HG02610 (cell line): Measurements from ENCODE around the gene GNG3.
"Not testable (repeated sequence)": the region's sequence is repeated elsewhere in the genome, so short reads cannot be mapped to it uniquely, and the experiment has no call there.

Source experiments
- ATAC-seq: cut with Tn5 transposase; IDR thresholded peaks from one replicate; pipeline ENCODE4 v1.9.1; 2021; ENCODE audit warnings: mild to moderate bottlenecking, moderate library complexity; ENCODE audit not compliant: unreplicated experiment

Gene GNG3

GRCh38 chr11:62687508-62688396 is 19.7 kb upstream of the GNG3 start:
- ATAC-seq, result no peak

- ATAC-seq, result no peak
Measured at GRCh38 chr11:62688491-62688890, 19.0 kb upstream of the GNG3 start.

- ATAC-seq, result no peak
Measured at GRCh38 chr11:62689421-62690183, 17.9 kb upstream of the GNG3 start, which contains the start of gene LRRN4CL. TSS of gene LRRN4CL (minus strand) at chr11:62689530. CDS start at chr11:62688508, 1,022 bp downstream.

- ATAC-seq, result not testable (repeated sequence)
Measured at GRCh38 chr11:62693624-62694023, 13.9 kb upstream of the GNG3 start.

GRCh38 chr11:62694455-62695167 is 12.9 kb upstream of the GNG3 start:
- no peak for ATAC-seq

- ATAC-seq, result no peak
Measured at GRCh38 chr11:62702246-62702645, 5.2 kb upstream of the GNG3 start.

- not testable (repeated sequence) for ATAC-seq
Measured at GRCh38 chr11:62703921-62704320, 3.6 kb upstream of the GNG3 start.

- no peak for ATAC-seq
Measured at GRCh38 chr11:62705413-62705812, 2.1 kb upstream of the GNG3 start.

GRCh38 chr11:62705880-62706849 is 1.3 kb upstream of the GNG3 start:
- ATAC-seq, result peak; percentile 55

- no peak for ATAC-seq
Measured at GRCh38 chr11:62706850-62707247, 627 bp upstream of the GNG3 start.

- ATAC-seq, result no peak
Measured at GRCh38 chr11:62708392-62708791, 916 bp downstream of the GNG3 start.

GRCh38 chr11:62708793-62709192 is 1.3 kb downstream of the GNG3 start:
- ATAC-seq, result no peak

- ATAC-seq, result peak; percentile 63
Measured at GRCh38 chr11:62709247-62710000, 1.9 kb downstream of the GNG3 start.

GRCh38 chr11:62710001-62710345 is 2.5 kb downstream of the GNG3 start:
- no peak for ATAC-seq

- ATAC-seq, result no peak
Measured at GRCh38 chr11:62712276-62712812, 4.9 kb downstream of the GNG3 start.

- ATAC-seq, result no peak
Measured at GRCh38 chr11:62712861-62713260, 5.4 kb downstream of the GNG3 start.

GRCh38 chr11:62713343-62713742 is 5.9 kb downstream of the GNG3 start:
- ATAC-seq, result no peak

GRCh38 chr11:62715150-62716130 is 8.0 kb downstream of the GNG3 start:
- ATAC-seq, result no peak
